Tibial nerve (tissue), 4 donors: Measurements from ENCODE around the gene TTYH1.

Source experiments
- EP300 ChIP-seq, 2 donors: sonication (generic); formaldehyde crosslinking; IDR thresholded peaks; one replicate each; pipeline ENCODE4 v1.6.1; 2017; ENCODE audit warnings: antibody characterized with exemption in 2 of 2, mild to moderate bottlenecking in 1 of 2
- POLR2A ChIP-seq, 2 donors: fragments of 450-650 bp; IDR thresholded peaks; one replicate each; pipeline ENCODE4 v1.6.1; 2017; ENCODE audit warnings: antibody characterized with exemption in 2 of 2, mild to moderate bottlenecking in 2 of 2, moderate library complexity in 2 of 2
- TF ChIP-seq, protein P1 (sequence below), 5 experiments: fragments of 200-600 bp in 3 of 5; fragments of 450-650 bp in 2 of 5; sonication (generic) in 3 of 5; IDR thresholded peaks; one replicate each; pipeline ENCODE4 v1.5.1; 2016 to 2019; ENCODE audit warnings: antibody characterized with exemption in 5 of 5, mild to moderate bottlenecking in 3 of 5, moderate library complexity in 2 of 5

DNA sequence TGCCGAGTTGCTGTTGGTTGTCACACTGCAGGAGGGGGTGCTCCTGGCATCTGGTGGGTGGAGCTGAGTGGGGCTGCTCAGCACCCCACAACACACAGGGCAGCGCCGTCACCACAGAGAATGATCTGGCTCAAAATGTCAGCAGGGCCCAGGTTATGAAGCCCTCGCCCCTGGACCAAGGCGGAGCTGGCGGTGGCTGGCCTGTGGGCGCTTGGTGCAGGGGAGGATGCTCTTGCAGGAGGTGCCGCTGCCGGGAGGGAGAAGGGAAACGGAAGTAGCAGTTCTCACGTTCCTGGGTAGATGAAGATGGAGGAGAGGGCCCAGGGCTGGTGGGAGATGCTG lies 19.6 kb downstream of the TTYH1 start:
- TF ChIP-seq, protein P1, sequence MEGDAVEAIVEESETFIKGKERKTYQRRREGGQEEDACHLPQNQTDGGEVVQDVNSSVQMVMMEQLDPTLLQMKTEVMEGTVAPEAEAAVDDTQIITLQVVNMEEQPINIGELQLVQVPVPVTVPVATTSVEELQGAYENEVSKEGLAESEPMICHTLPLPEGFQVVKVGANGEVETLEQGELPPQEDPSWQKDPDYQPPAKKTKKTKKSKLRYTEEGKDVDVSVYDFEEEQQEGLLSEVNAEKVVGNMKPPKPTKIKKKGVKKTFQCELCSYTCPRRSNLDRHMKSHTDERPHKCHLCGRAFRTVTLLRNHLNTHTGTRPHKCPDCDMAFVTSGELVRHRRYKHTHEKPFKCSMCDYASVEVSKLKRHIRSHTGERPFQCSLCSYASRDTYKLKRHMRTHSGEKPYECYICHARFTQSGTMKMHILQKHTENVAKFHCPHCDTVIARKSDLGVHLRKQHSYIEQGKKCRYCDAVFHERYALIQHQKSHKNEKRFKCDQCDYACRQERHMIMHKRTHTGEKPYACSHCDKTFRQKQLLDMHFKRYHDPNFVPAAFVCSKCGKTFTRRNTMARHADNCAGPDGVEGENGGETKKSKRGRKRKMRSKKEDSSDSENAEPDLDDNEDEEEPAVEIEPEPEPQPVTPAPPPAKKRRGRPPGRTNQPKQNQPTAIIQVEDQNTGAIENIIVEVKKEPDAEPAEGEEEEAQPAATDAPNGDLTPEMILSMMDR (IDR thresholded peaks at IDR 0.05), result no peak
- TF ChIP-seq POLR2A (IDR thresholded peaks at IDR 0.05) (no peak), EP300 (IDR thresholded peaks at IDR 0.05) (no peak)
